Measurements from ENCODE around the gene SLC4A4. TPM values are rescaled to one million over a fixed set of nuclear protein-coding genes. Genes with fewer than 3 reads are reported as not detected.

SLC4A4 gene
- total and polyA plus RNA-seq, 2 of the 8 experiments (the other 6 are each of a cell fraction or from before 2014, with no cell fraction given), result 0.67 to 2.8 TPM

DNA sequence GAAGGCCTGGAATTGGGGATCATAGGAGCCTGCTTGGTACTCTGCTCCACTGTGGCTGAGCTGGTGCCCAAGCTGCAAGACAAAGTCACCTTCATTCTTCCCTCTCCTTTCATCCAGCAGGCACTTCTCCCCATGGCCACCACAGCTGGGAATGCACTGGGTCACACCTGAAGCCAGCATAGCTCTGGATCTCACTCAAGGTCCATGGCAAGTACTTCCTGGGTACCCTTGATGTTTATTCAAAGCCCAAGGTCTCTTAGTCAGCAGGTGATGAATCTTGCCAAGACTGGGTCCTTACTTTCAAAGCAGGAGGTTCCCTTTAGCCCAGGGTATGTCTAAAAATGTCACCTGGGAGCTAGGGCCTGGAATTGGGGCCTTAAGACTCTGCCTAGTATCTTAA lies 4.9 kb upstream of the SLC4A4 start:
- Histone ChIP-seq H2AK5ac (ENCODE audit: low read depth, low read length) (no peak overlapping the region), H2BK5ac (ENCODE audit: low read depth, low read length) (no peak overlapping the region), H3K4me1 (replicated peaks in 1 of 4; ENCODE audit: control insufficient read depth in 3 of 4, insufficient read depth in 4 of 4, low read length in 3 of 4) (no peaks in the 10 kb centered on the region), H3K23ac (ENCODE audit: insufficient read length) (no peak overlapping the region), H3K14ac (ENCODE audit: insufficient read length) (no peak overlapping the region), H3K4me2 (ENCODE audit: insufficient read depth in 1 of 2, low read depth in 2 of 2, low read length in 2 of 2) (no peak overlapping the region), H3K9ac (replicated peaks in 1 of 4; ENCODE audit: extremely low read depth in 1 of 4, low read depth in 3 of 4, low read length in 3 of 4) (no peak overlapping the region), H3K18ac (ENCODE audit: extremely low read depth, low read length) (no peak overlapping the region), H3K36me3 (ENCODE audit: control insufficient read depth in 2 of 4, insufficient read depth in 4 of 4, low read length in 3 of 4) (no peaks in the 10 kb centered on the region), H3K9me3 (ENCODE audit: insufficient read depth in 2 of 2, low read depth in 1 of 2, low read length in 1 of 2) (no peaks in the 10 kb centered on the region), H3K79me2 (ENCODE audit: control insufficient read depth in 1 of 2, insufficient read depth in 2 of 2, low read length in 2 of 2) (no peaks in the 10 kb centered on the region), H3K23me2 (ENCODE audit: low read depth, low read length) (no peaks in the 10 kb centered on the region), H4K20me1 (replicated peaks in 1 of 2; ENCODE audit: control insufficient read depth in 1 of 2, insufficient read depth in 2 of 2, low read length in 2 of 2) (no peaks in the 10 kb centered on the region), H2BK20ac (ENCODE audit: low read length) (no peak overlapping the region), H2AFZ (ENCODE audit: low read length) (no peak overlapping the region), H2BK12ac (ENCODE audit: low read depth, low read length) (no peak overlapping the region), H4K91ac (replicated peaks; ENCODE audit: insufficient read length, low read length) (no peak overlapping the region), H2BK15ac (ENCODE audit: low read length) (no peak overlapping the region), H3K27ac (ENCODE audit: low read depth, low read length) (no peak overlapping the region), H4K8ac (ENCODE audit: extremely low read depth, insufficient read depth, low read length) (no peak overlapping the region), H2BK120ac (replicated peaks; ENCODE audit: low read depth, low read length) (no peak overlapping the region), H4K5ac (ENCODE audit: insufficient read length, low read depth, low read length) (no peak overlapping the region), H3K79me1 (ENCODE audit: low read depth, low read length) (no peaks in the 10 kb centered on the region), H3K56ac (replicated peaks; ENCODE audit: insufficient read length, low read depth, low read length) (no peak overlapping the region), H3K4me3 (ENCODE audit: extremely low read depth in 1 of 4, insufficient read depth in 2 of 4, low read depth in 3 of 4, low read length in 4 of 4) (no peak overlapping the region), H3K27me3 (replicated peaks in 1 of 4; ENCODE audit: control insufficient read depth in 3 of 4, extremely low read depth in 1 of 4, insufficient read depth in 3 of 4, low read length in 3 of 4) (no peaks in the 10 kb centered on the region), H3K4ac (replicated peaks; ENCODE audit: insufficient read length, low read depth, low read length) (no peak overlapping the region)
- FAIRE-seq (no peak), DNase-seq (ENCODE audit: low read depth in 1 of 2, low spot score in 2 of 2) (no peak)
- ChIA-PET POLR2A (ENCODE audit: partially characterized antibody) (no interaction called here), CTCF (ENCODE audit: partially characterized antibody) (interaction anchor here (0.7 to 1.1 kb wide), 2 partner anchors 8 to 17 kb away, joined by 3 read pairs; no protein-coding TSS in a partner anchor)
- TF ChIP-seq CREB1 (IDR thresholded peaks at IDR 0.05) (no peak), NRF1 (IDR thresholded peaks at IDR 0.05; ENCODE audit: low read depth, low read length) (no peak), JUND (IDR thresholded peaks at IDR 0.05; ENCODE audit: low read length) (no peak), CTBP2 (IDR thresholded peaks at IDR 0.05; ENCODE audit: borderline replicate concordance, insufficient read depth, insufficient read length, low read length) (no peak), CBX8 (IDR thresholded peaks at IDR 0.05; ENCODE audit: borderline replicate concordance, low read depth, low read length) (no peak), MAX (IDR thresholded peaks at IDR 0.05) (no peak), HDAC6 (IDR thresholded peaks at IDR 0.05; ENCODE audit: low read depth, low read length) (no peak), RAD21 (IDR thresholded peaks at IDR 0.05 in 1 of 2, conservative IDR thresholded peaks at IDR 0.05 in 1 of 2; ENCODE audit: low read depth in 2 of 2, low read length in 2 of 2) (no peak), RBBP5 (IDR thresholded peaks at IDR 0.05; ENCODE audit: borderline replicate concordance, low read depth, low read length) (no peak), SP4 (IDR thresholded peaks at IDR 0.05; ENCODE audit: low read length) (no peak), EGR1 (IDR thresholded peaks at IDR 0.05; ENCODE audit: borderline replicate concordance, low read depth, low read length) (no peak), ATF2 (IDR thresholded peaks at IDR 0.05; ENCODE audit: low read length) (no peak), SRF (IDR thresholded peaks at IDR 0.05; ENCODE audit: low read depth, low read length) (no peak), RXRA (IDR thresholded peaks at IDR 0.05; ENCODE audit: insufficient read depth, low read depth, low read length) (no peak)

Data from H1 (cell line).